ENCODE data around the gene RGS14.
"Not testable (repeated sequence)": the region's sequence is repeated elsewhere in the genome, so short reads cannot be mapped to it uniquely, and the experiment has no call there.

Gene RGS14

DNA sequence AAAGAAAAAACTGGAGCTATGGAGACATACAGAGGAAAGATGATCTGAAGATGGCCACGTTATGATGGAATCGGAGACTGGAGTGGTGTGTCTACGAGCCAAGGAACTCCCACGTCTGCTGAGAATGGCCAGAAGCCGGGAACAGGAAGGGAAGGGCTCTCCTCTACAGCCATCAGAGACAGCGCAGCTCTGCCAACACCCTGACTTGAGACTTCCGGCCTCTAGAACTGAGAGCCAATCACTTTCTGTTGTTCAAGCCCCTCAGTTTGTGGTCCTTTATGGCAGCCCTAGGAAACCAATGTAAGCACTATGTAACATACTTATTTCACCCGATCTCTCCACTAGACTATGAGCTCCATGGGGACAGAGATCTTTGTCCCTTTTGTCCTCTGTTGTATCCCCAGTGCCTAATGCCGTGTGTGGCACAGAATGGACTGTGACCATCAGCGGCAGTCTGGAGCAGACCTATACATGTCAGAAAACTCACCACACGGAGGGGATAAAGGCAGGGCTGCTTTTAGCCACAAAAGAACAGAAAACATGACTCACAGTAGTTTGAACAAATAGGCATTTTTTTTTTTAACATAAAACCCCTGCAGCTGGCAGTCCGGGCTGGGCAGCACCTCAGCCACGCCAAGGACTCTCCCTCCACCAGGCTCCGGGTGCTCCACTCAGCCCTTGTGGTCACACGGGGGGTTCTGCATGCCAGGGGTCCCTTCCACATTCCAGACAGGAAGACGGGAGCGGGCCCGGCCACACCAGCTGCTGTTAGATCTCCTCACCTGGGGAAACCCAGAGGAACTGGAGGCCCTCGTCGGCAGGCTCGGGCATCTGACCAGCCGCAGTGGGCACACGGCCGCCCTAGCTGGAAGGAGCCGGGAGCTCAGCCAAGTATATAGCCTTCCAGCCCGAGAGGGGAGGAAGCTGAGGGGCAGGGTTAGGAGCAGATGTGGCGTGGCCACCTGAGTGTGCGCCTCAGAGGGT, 29.9 kb upstream of the RGS14 start:
- DNase-seq = no peak

DNA sequence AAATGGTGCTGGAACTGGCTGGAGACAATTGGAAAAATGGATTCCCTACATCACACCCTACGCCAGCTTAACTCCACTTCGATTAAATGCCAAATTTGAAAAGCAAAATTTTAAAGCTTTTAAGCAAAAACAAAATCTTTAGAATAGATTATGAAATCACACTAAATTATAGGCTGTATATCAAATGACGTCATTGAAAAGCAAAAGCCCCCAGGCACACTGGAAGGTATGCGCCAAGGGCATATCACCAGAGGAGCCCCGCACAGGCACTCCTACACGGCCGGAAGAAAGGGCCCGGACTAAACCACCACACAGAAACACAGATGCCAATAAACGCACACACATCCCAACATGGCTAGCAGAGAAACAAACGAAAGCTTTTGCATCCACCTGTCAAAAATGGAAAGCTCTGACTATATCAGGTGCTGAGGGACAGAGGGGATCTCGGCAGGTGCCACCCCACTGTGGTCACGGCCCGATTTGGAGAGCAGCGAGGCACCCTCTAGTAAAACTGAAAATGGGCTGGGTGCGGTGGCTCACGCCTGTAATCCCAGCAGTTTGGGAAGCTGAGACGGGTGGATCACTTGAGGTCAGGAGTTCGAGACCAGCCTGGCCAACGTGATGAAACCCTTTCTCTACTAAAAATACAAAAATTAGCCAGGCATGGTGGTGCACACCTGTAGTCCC, 29.0 kb upstream of the RGS14 start:
- no peak for DNase-seq

DNA sequence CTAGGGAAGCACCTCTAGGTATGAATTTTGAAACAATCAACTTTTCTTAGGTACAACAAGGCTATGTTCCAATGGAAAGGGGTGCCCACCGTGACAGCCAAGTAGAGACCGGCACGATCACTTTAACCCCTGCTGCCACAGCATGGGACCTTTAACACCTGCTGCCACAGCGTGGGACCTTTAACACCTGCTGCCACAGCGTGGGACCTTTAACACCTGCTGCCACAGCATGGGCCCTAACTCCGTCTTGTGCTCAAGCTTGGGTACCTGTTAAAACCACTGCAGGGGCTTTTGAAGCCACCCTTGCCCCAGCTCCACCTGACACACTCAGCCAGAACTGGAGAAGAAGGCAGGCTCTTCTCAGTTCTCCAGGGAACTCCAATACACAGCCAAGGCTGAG, 27.8 kb upstream of the RGS14 start:
- DNase-seq = no peak

DNA sequence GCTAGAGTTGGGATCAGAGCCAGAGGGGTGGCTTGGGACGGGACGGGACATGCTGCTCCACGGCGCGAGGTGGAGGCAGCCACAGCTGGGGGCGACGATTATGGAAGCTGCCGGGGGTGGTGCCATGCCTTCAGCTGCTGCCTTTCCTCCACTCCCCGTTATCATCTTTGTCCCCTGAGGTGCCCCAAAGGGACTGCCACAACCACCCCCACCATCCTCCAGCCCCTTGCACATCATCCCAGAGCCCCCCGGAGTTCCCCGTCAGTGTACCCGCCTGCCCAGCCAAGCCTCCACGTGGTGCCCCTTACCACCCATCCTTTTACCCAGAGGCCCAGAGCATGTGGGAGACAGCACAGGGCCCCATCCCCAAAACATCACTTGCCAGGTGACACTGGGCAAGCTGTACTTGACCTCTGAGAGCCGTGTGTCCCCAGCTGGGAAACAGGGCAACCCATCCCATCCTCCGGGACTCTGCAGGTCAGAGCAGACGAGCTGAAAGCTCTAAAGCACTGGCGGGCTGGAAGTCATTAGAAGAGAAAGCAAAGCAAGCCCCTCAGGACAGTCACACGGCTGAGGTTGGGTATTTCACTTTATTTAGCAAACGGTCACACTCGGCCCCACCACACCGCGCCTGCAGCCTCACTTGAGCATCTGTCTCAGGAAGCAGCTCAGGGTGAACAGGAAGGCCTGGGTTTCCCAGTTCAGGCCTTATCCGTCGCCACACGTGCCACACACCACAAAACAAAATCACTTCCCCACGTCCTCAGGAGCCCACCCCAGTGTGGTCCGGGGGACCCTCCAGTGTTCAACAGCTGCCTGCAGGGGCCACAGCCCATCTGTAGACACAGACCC, 26.5 kb upstream of the RGS14 start:
- DNase-seq = no peak

DNA sequence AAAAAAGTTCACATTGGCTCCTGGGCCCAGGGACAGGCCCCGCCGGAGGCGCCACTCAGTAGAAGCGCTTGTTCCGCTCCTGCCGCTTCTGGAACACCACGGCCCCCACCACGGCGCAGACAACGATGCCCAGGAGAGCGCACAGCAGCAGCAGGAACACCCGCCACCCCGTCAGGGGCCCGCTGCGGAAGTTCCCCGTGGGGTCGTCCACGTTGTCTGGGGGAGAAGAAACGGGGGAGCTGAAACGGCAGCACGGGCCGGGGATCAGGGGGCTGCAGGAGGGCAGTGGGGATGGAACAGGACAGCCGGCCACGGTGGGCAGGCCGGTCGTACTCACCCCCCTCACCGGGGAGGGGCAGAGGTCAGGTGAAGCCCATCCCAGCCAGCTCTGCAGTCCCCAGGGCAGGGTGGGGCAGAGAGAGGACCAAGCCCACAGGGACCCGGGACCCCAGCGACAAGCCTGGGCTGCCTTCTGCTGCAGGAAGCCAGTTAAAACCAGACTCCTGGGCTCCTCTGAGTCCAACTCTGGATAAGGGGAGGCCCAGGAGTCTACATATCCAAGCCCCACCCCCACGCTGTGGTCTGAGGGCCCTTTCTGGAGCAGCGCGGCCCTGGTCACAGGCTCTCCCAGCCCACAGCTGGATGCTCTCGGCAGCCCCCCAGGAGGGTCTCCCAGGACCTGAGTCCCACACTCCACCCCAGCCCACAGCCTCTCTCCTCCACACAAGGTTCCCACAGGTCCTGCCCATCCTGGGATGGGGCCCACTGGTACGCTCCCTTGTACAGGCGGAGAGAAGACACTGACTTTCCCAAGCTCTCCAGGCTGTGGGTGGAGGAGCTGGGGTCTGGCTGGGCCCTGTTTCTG, 25.5 kb upstream of the RGS14 start:
- DNase-seq = no peak

DNA sequence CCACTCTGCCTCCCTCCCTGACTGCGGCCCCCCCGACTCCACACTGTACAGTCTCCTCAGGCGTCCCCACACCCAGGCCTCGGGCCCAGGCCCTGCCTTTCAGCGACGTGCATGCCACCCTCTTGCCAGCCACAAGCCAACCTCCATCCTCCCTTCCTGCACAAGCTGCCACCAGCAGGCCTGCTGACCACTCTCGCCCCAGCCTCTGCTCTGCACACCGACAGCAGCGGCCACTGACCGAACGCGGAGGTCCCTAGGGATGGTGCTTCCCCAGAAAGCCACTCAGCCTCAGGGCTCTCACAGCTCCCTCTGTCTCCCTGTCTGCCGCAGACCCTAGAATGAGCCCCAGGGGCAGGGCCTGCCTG, 24.8 kb upstream of the RGS14 start:
- DNase-seq = no peak

DNA sequence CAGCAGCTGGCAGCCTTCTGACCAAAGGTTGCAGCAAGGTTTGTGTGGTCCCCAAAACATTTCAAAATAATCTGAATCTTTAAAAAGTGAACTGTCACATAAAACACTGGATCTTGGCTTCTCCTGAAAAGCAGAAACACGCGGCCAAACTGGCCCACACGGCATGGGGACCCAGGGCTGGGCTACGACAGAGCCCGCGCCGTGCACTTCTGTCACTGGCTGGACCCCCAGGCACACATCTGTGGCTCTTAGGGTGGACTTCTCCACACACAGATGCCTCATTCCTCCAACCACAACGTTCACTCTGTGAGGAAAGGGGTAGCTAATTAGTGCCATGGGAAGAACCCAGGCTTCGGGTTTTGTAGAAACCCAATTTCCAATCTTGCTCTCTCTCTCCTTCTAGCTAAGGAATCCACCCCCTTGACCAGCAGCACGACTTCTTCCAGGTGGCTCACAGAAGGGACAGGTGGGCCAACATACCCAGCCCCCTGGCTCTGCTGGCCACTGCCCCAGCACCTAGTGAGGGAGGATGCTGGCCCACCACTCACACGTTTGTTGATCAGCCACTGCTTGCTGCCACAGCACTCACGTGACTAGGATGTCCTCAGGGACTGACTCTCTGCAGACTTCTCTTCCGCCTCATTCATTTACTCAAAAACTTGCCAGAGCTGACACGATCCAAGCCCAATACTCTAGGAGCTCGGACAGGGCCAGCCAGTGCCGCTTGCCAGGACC, 24.1 kb upstream of the RGS14 start:
- no peak for DNase-seq

DNA sequence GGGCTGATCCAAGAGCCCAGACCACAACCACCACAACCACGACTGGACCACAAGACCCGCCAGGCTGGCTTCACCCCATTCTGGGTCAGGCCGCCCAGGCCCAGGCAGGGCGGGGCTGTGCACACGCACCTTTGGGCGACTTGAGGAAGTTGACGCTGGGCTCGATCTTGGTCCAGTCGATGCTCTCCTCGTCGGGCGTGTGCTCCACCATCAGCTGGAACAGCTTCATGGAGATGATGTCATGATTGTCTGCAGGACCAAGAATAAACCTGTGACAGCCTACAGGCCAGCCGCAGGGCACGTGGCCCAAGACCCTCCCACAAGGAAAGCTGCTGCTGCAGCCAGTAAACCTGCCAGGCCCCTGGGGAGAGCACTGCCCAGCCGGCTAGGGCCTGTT, 23.6 kb upstream of the RGS14 start:
- no peak for DNase-seq

DNA sequence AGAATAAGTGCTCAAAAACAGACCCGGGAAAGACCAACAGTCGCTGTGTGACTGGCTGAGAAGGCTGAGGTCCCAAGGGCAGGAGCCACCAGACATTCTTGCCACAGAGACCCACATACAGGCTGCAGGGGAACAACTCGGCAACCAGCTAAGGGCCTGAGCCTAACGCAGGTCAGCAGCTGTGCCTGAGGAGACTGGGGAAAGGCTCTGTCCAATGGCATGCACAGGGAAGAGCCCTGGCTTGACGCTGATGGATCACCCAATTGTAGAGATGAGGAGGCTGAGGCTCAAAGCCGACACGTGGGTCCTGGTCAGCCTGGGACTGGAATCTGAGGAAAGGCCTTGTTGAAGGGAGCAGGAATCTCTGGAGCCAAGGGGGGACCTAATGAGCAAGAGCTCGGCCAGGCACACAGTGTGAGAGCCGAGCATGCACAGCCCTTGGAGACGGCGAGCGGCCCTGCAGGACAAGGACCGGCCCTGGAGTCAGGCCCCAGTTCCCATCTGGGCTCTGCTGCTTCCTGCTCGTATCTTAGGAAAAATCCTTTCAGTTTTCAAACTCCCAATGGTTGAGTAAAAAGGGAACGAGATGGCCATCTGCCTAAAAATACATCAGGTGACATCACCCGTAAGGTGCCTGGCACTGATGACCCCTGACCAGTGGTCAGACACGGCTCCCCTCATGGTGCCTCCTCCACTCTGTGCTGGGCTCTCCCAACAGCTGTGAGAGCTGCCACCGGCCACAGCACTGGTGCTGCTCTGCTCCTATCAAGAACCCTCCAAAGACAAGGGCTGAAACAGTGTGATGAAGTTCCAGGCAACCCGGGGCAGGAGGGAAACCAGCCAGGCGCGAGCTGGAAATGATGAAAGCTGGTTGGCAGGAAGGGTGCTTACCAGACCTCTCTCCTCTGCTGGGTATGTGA, 22.7 kb upstream of the RGS14 start:
- no peak for DNase-seq

DNA sequence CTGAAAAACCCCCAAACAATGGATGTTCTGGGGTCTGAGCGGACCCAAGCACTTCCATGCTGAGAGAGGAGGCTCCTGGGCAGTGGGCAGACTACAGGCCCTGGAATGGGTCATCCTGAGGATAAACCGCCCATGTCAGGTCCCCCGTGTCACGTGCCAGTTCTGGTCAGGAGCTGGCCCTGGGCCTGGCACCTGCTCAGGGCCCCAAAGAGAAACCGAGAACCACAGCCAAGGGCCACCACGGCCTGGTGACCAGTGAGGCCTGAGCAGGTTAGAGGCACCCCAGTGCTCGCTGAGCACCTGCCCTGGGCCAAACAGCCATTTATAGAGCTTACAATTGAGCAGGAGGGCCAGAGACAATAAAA, 22.0 kb upstream of the RGS14 start:
- no peak for DNase-seq

DNA sequence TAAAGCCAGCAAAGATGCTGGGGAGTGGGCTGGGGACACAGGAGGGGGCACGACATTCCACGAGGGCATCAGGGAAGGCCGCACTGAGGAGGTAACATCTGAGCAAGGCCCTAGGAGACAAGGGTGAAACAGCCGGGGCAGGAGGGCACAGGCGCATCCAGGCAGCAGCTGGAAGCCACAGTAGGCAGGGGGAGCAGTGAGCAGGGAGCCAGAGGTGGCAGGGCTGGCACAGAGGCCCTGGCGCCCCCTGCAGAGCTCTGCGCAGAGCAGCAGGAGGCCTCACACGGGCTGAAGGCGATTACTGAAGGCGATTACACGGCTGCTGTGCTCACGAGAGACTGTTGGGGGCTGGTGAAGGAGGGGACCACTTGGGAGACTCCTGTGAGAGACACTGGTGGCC, 21.6 kb upstream of the RGS14 start:
- DNase-seq = no peak

DNA sequence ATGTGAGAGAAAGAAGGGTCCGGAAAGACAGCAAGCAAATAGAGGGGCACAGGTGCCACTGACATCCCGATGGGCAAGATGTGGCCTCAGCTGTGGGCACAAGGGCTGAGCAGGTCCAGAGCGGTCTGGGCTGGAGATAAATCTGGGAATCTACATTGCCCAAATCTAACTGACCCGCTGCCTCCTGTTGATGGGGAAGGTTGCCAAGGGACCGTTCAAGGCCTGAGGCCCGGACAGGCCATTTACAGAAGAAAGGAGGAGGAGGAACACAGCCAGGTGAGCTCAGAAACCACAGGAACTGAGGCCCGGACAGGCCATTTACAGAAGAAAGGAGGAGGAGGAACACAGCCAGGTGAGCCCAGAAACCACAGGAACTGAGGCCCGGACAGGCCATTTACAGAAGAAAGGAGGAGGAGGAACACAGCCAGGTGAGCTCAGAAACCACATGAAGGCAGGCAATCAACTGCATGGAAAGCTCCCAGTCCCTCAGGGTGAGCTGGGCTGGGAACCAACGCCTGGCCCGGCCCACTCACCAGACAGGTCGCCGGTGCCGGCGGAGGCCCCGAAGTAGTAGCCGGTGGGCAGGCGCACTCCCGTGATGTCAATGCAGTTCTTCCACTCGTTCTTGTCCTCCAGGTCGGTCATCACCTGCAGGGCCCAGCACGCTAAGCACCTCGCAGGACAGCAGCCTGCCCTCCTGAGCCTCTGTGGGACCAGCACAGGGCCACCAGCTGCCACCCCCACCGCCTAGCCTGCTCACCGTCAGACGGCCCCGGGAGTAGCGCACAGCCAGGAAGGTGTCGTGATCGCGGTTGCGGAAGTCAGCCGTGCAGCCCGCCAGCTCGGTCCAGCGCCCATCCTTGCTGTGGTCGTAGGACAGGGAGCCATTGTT, 20.9 kb upstream of the RGS14 start:
- DNase-seq = no peak

DNA sequence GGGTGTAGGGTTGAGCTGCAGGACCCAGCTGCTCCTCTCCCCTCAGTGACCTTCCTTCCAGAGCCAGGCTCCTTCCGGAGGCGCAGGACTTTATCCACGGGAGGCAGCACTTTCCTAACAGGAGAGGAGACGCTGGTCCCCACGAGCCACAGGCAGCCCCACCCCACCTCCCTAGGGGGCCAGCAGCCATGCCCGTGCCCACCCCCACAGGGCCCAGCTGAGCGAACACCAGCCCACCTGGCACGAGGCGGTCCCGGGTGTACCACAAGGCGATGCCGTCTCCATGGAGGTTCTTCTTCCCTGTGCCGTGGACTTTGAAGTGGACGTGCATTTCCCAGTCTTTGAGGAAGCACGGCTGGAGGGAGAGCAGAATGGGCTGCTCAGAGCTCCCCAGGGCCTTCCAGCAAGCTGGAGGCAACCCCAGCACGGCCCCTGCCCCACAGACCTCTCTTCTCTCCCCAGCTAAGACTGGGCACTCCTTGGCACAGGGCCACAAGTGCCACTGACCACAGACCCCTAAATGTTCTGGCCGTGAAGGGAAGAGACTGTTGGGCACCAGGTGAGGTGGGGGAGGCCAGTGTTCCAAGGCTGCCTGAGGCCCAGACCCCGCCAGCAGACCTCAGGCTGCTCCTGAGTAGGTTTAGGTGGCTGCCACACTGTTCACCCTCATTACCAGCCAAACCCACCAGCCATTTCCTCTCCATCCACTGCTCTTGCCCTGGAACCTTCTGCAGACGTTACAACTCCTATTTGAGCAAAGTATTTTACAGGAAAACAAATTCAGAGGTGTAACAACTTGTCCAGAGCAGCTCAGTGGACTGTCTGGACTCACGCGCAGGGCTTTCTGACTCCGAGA, 19.2 kb upstream of the RGS14 start:
- no peak for DNase-seq

DNA sequence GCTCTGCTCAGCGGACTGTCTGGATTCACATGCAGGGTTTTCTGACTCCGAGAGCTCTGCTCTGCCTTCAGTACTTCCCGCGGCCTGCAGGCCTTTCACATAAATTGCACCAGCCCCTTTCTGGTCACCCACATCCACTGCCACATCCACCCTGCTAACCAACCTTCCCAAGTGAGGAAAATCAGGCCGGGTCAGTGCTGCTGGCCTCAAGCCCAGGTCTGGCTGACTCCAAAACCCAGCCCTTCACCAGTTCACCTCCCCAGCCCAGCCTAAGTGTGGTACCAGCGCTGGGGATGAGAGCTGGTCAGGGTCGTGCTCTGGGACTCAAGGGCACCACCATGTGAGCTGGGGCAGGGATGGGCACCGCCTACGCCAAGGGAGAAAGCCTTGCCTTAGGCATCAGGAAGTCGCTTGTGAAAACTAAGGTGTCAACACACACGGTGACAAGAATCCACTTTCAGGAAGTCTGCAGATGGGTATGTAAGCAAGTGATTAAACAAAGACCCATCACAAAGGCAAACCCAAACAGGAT, 18.6 kb upstream of the RGS14 start:
- no peak for DNase-seq

DNA sequence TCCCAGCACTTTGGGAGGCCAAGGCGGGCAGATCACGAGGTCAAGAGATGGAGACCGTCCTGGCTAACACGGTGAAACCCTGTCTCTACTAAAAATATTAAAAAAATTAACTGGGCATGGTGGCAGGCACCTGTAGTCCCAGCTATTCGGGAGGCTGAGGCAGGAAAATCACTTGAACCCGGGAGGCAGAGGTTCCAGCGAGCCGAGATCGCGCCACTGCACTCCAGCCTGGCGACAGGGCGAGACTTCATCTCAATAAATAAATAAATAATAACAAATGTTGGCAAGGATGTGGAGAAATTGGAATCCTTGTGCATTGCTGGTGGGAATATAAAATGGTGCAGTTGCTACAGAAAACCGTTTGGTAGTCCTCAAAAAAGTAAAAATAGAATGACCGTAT, 14.7 kb upstream of the RGS14 start:
- not testable (repeated sequence) for DNase-seq

DNA sequence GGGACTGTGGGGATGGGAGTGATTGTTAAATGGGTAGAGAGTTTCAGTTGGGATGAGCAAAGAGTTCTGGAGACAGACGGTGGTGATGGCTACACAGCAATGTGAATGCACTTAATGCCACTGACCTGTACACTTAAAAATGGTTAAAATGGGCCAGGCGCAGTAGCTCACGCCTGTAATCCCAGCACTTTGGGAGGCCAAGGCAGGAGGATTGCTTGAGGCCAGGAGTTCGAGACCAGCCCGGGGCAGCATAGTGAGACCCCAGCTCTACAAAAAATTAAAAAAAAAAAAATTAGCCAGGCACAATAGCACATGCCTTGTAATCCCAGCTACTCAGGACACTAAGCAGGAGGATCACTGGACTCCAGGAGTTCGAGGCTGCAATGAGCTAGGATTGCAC, 13.9 kb upstream of the RGS14 start:
- DNase-seq = no peak

DNA sequence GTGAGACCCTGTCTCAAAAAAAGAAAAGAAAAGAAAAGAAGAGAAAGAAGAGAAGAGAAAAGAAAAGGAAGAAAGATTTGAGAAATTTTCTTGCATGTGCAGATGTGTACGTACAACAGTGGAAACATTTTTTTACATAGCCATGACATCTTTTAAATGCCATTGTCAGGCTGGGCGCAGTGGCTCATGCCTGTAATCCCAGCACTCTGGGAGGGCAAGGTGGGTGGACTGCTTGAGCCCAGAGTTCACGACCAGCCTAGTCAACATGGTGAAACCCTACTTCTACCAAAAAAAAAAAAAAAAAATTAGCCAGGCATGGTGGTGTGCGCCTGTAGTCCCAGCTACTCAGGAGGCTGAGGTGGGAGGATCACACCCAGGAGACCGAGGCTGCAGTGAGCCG, 12.8 kb upstream of the RGS14 start:
- no peak for DNase-seq

DNA sequence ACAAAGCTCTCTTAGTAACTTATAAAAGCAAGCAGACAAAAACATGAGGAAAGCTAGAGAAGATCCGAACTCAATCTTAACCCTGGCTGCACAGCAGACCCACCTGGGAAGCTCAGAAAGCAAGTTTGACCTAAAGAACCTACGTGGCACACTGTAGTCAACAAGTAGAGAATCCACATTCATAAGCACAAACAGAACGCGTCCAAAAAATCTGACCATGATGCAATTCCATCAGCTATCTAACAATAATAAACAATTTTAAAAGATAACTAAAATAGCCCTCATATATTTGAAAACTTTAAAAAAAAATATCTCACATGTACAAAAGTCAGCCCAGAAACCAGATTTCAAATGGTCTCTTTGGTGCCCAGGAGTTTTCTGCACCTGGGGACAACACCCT, 10.9 kb upstream of the RGS14 start:
- no peak for DNase-seq
